Left renal pelvis (tissue), 4 donors: ENCODE results near the gene SMOC1. TPM values are rescaled to one million over a fixed set of nuclear protein-coding genes. Genes with fewer than 3 reads are reported as not detected.

ENCODE experiments used
- DNase-seq, 4 donors: peaks; one replicate each; pipeline ENCODE4 v3.0.0-alpha.2; 2013; ENCODE audit warnings: low read depth in 4 of 4, low spot score in 3 of 4
- polyA plus RNA-seq, 4 donors: library from polyadenylated mRNA; unstranded; fragments of 120-200 nt; gene quantifications; one replicate each; pipeline ENCODE4 v1.2.1, GENCODE V29; 2013; ENCODE audit not compliant: insufficient read length in 4 of 4

Gene SMOC1
- polyA plus RNA-seq, 4 donors = 1.6 to 2.4 (median 2.2) TPM

DNA sequence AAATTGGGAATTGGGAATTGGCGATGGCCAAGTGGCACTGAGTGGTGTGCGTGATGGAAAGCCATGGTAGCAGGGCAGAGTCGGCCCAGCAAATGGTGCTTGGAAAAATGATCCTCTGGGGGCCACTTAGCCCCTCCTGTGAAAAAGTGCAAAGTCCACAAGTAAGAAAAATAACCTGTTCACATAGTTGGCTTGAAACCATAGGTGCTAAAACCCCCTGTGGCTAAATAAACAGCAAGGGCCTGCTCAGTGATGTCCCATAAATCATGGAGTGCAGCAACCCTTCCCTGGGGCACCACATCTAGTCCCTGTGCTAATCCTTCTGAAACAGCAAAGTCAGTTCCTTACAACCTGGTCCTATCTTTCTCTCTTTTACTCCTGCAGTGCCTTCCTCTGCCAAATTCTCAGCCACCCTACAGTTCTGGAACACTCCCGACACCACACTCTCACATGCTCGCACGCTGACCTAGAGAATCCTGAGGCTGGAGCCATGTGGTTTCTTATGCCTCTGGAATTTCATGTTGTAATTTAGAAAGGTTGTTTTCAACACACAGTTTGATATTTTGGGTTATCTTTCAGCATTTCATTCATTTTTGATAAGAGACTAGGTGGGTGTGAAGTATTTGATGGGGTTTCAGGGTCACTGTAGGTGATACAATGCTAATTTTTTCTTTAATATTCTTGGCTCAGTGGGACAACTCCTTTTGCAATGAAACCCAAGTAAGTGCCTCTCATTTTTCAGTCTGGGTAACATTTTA is 123.6 kb downstream of the SMOC1 start:
- no peak for DNase-seq

DNA sequence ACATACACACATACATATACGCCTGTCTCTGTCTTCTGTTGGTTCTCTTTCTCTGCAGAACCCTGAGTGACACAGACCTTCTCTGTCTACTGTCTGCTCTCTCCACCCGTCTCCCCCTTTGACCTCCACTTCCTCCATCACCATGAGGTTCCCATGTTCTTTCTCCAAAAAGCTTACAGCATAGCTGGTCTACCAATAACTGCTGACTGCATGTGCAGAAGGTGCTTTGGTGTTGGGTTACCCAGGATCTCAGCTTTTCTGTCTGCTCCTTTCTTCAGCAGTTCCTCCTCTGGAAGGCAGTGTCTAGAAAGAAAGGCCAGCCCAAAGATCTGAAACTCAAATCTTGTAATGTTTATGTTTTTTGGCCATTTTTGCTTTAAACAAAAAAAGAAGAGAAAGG is 125.6 kb downstream of the SMOC1 start:
- no peak for DNase-seq

DNA sequence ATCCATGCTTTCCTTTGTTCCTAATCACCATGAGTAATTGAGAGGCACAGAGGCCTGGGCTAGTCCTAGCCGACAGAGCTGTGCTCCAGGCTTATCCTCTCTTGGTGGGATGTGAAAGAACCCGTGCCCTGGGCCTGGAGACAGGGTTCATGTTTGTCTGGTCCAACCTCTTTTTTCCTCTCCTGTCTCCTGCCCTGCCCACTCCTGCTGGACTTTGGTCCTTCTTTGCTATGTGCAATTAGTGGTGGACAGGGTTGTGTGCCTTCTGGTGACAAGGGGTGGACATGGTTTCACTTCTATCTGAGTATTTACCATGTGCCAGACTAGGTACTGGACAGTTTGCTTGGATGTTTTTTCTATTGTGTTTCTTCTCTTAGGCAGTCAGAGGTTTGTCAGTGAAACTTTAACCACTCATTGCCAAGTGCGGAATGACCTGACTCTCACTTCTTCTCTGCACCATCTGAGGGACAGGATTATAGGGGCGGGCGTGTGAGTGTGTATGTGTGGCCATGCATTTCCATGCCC is 126.1 kb downstream of the SMOC1 start:
- DNase-seq = no peak

DNA sequence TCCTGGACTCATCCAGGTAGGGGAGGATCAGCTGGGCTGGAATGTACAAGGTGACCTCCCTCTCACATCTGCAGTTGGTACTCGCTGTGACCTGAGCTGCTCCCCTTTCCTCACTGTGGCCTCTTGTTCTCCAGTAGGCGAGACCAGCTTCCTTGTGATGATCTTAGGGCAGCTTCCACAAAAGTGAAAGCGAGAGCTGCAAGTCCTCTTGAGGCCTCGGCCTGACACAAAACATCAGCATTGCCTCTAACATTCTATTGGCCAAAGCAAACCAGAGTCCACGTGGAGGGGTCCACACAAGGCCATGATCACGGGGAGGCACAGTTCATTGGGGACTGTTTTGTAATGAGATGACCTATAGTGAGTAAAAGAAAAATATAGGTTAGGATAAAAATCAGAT is 127.5 kb downstream of the SMOC1 start:
- DNase-seq = no peak

GRCh38 chr14:70008284-70009262 is 129.4 kb downstream of the SMOC1 start:
- peak in 1 of 4 donors; percentile 23 for DNase-seq

DNA sequence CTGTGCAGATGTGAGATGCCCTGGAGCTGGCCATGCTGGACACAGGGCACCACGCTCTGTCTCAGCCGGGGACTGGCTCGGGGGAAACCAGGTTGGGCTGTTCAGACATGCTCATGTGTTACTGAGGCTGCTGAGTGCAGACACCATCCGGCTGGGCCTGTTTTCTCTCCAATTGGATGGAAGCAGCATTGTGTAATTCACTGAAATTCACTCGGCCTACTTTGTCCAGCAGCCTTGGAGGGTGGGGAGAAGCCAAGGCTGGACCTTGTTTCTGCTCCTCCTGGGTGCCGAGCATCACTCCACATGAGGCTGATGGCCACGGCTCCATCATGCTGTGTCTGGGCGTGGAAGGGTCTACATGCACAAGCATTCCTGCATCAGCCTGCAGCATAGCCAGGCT is 130.7 kb downstream of the SMOC1 start:
- DNase-seq = no peak

- DNase-seq = no peak
These were observed 131.9 kb downstream of the SMOC1 start for GRCh38 chr14:70011098-70011497.

DNA sequence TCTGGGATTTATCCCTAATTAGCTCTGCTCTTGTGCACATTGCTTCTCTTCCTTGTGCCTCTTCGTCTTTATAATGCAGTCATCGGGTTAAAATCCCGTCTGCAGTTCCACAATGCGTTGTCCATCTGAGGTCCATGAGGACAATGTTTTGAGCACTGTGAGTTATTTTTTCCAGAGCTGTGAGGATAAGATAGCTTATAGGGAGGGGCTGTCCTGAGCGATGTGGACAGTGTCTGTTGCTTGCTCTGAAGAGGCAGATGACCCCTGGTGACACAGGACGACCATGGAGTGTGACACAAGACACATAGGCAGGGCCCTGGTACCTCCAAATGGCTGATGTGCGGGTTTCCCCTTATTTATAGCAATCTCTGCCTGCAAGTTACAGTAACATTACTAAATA is 132.5 kb downstream of the SMOC1 start:
- no peak for DNase-seq

GRCh38 chr14:70013271-70013873 is 134.2 kb downstream of the SMOC1 start:
- no peak for DNase-seq

- no peak for DNase-seq
These were observed 135.3 kb downstream of the SMOC1 start for GRCh38 chr14:70014406-70015095.

DNA sequence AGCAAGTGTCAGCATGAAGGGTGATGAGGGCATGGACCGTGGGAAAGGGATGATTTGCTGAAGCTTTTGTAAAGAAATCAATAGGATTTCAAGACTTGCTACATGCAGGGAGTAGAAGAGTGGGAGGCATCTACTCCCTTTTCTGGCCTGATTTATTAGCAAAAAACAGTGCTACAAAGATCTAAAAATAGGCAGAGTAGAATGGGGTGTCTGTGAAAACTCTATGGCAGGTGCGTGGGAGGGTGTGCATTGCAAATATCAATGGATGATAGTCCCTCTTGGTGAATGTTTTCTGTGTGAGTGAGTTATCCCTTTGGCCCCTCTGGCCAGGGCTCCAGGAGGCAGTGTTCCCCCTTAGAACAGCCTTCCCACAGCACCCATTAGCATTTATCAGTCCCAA is 139.0 kb downstream of the SMOC1 start:
- no peak for DNase-seq

GRCh38 chr14:70018713-70019211 is 139.5 kb downstream of the SMOC1 start:
- DNase-seq = no peak

GRCh38 chr14:70019695-70020094 is 140.5 kb downstream of the SMOC1 start:
- DNase-seq = no peak

- DNase-seq = no peak
These were observed 141.3 kb downstream of the SMOC1 start for GRCh38 chr14:70020352-70021170.

- no peak for DNase-seq
These were observed 142.5 kb downstream of the SMOC1 start for GRCh38 chr14:70021548-70022220.

GRCh38 chr14:70022771-70023445 is 143.7 kb downstream of the SMOC1 start:
- DNase-seq = no peak

- no peak for DNase-seq
These were observed 144.7 kb downstream of the SMOC1 start for GRCh38 chr14:70023871-70024270.

GRCh38 chr14:70027785-70028428 is 148.7 kb downstream of the SMOC1 start:
- DNase-seq = peak in 1 of 4 donors; percentile 41
